H1 (cell line): ENCODE results near the gene CYGB. TPM values are rescaled to one million over a fixed set of nuclear protein-coding genes. Genes with fewer than 3 reads are reported as not detected.

Source experiments
- CBX5 ChIP-seq: fragments of 300-800, 300-1000 bp; sonication (generic); IDR thresholded peaks from 2 replicates; pipeline ENCODE4 v1.7.1; 2016; ENCODE audit warnings: antibody characterized with exemption, low read length, low read depth
- RFX5 ChIP-seq: IDR thresholded peaks from 2 replicates; pipeline ENCODE4 v1.6.1; 2011; ENCODE audit warnings: low read depth, low read length, improper control_type of control experiment, borderline replicate concordance
- RNF2 ChIP-seq: fragments of 200-900, 300-1000 bp; sonication (generic); IDR thresholded peaks from 2 replicates; pipeline ENCODE4 v1.7.1; 2016; ENCODE audit warnings: borderline replicate concordance, low read depth, mild to moderate bottlenecking, antibody characterized with exemption, low read length; ENCODE audit not compliant: poor library complexity, severe bottlenecking; ENCODE audit errors: missing control alignments
- polyA plus RNA-seq, 7 experiments: library from polyadenylated mRNA; depleted of rRNA in 3 of 7; stranded (reverse) in 5 of 7; unstranded in 2 of 7; fragments of >200 nt in 5 of 7; fragments of 200-250 nt in 2 of 7; gene quantifications; 1 replicate in 5 of 7; 2 replicates in 1 of 7; 4 replicates in 1 of 7; pipeline versions ENCODE4 v1.2.1 to v1.2.3, GENCODE V29; 2011 to 2013; ENCODE audit warnings: missing spikeins in 2 of 7, mixed read lengths in 2 of 7
- total RNA-seq: library from RNA; stranded (reverse); fragmentation: NEBNext Ultra II Directional; extraction: Animal tissue kit (Norgen Biotek cat#: 25700); gene quantifications from 2 replicates; pipeline ENCODE4 v1.2.1, GENCODE V29; 2021

CYGB gene
- total and polyA plus RNA-seq, 2 of the 8 experiments (the other 6 are each of a cell fraction or from before 2014, with no cell fraction given), result 2.7 to 3.7 TPM

DNA sequence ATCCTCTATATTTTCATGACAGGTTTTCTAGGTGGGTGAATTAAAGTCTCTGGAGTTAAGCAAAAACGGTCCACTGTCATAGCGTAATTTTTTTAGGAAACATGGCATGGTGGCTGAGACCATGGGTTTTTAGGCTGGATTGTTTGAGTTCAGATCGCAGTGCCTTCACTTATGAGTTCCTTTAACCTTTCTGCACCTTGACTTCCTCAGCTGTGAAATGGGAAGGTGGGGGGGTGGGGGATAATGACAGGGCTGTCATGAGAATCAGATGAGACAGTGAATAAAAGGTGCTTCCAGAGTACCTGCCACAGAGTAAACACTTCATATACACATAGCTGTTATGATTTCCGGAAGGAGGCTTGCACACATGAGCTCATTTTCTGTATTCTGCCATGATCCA, 14.2 kb upstream of the CYGB start (continued):
- TF ChIP-seq CBX5 (no peak), RNF2 (no peak), RFX5 (no peak)
